Psoas muscle (tissue), 8 donors: ENCODE data around the gene JPH3. TPM values are rescaled to one million over a fixed set of nuclear protein-coding genes. Genes with fewer than 3 reads are reported as not detected.

Experiments
- ATAC-seq, 4 donors: fragments of 200-7000 bp; cut with Tn5 transposase; one replicate each; pipeline ENCODE4 v1.9.1; 2020; ENCODE audit warnings: moderate library complexity in 3 of 4, mild to moderate bottlenecking in 2 of 4
- DNase-seq, 2 donors: peaks; one replicate each; pipeline ENCODE4 v3.0.0-alpha.2; 2020
- H3K27ac ChIP-seq: fragments of 200-600 bp; one replicate; pipeline ENCODE4 v1.8.0; 2022
- H3K27me3 ChIP-seq, 3 donors: fragments of 200-600 bp in 1 of 3; one replicate each; pipeline versions ENCODE4 v1.6.1 to v1.8.0; 2013 to 2022; ENCODE audit warnings: low read length in 2 of 3, mild to moderate bottlenecking in 2 of 3, moderate library complexity in 1 of 3; ENCODE audit not compliant: insufficient read depth in 3 of 3
- H3K36me3 ChIP-seq, 2 donors: fragments of 200-600 bp in 1 of 2; one replicate each; pipeline versions ENCODE4 v1.6.1 to v1.8.0; 2013 to 2022; ENCODE audit warnings: low read depth in 1 of 2, mild to moderate bottlenecking in 1 of 2, moderate library complexity in 1 of 2; ENCODE audit not compliant: insufficient read depth in 1 of 2
- H3K4me1 ChIP-seq: fragments of 200-600 bp; one replicate; pipeline ENCODE4 v1.8.0; 2022
- H3K4me3 ChIP-seq: fragments of 200-600 bp; one replicate; pipeline ENCODE4 v1.8.0; 2022; ENCODE audit warnings: mild to moderate bottlenecking
- H3K9me3 ChIP-seq: fragments of 200-600 bp; one replicate; pipeline ENCODE4 v1.8.0; 2022
- CTCF ChIP-seq: fragments of 200-600 bp; IDR thresholded peaks from one replicate; pipeline ENCODE4 v1.8.0; 2022; ENCODE audit warnings: antibody characterized with exemption
- WGBS, 3 donors: extraction: QIAGEN DNeasy Blood & Tissue Kit; methylation state at CpG; one replicate each; pipeline versions ENCODE4 v1.1.6 to v1.1.7; 2013; 5-methylcytosine and 5-hydroxymethylcytosine counted together
- intact Hi-C, 2 donors: fragments of 100-400 bp; cut with DNase I; formaldehyde crosslinking; loops; one replicate each; pipeline versions ENCODE4 v1.11.0 to v1.14.2; 2022
- polyA plus RNA-seq, 3 donors: library from polyadenylated mRNA; stranded (reverse); fragments of 200-250 nt; gene quantifications; one replicate each; pipeline ENCODE4 v1.2.3, GENCODE V29; 2013
- total RNA-seq, 4 donors: library from RNA; stranded (reverse); fragmentation: NEBNext Ultra II Directional in 2 of 4; extraction: Animal tissue kit (Norgen Biotek cat#: 25700) in 2 of 4; gene quantifications; one replicate each; pipeline versions ENCODE4 v1.2.1 to v1.2.4, GENCODE V29; 2021 to 2023
- donor health status: healthy with polysubstance abuse.
- donor health status: DM: no; HTN: no; CAD: no; lungs with moderate emphysema.
- donor health status: Bipolar disorder and iron deficiency.
- donor health status: healthy.
- donor health status: DM: yes; HTN: yes; CAD: no.
- donor health status: DM: no; HTN: no; CAD: no.
- donor health status: DM: no; HTN: no; CAD: no.
- donor health status: DM: yes; HTN: yes; CAD: no.

The JPH3 gene
- total and polyA plus RNA-seq, 7 donors, result 0.03 to 0.13 (median 0.04) TPM; not detected in 2

GRCh38 chr16:87684106-87684677, 81.9 kb downstream of the JPH3 start:
- H3K4me3 ChIP-seq, result no peak overlapping the region
- intact Hi-C loops, result no loop called here
- no peaks in the 10 kb centered on the region for H3K9me3 ChIP-seq
- no peaks in the 10 kb centered on the region for H3K4me1 ChIP-seq
- no peak for DNase-seq
- no peak for TF ChIP-seq CTCF
- peaks cover 0 to 63% (median 14%) of the 10 kb centered on the region in 3 donors for H3K27me3 ChIP-seq
- 30 to 37% (median 34%) methylated on average over 23 to 24 of the region's 24 CpGs for WGBS, 3 donors
- peak in 2 of 4 donors; percentile 41 to 47 for ATAC-seq
- H3K27ac ChIP-seq, result no peak overlapping the region
- H3K36me3 ChIP-seq, result no peaks in the 10 kb centered on the region

DNA sequence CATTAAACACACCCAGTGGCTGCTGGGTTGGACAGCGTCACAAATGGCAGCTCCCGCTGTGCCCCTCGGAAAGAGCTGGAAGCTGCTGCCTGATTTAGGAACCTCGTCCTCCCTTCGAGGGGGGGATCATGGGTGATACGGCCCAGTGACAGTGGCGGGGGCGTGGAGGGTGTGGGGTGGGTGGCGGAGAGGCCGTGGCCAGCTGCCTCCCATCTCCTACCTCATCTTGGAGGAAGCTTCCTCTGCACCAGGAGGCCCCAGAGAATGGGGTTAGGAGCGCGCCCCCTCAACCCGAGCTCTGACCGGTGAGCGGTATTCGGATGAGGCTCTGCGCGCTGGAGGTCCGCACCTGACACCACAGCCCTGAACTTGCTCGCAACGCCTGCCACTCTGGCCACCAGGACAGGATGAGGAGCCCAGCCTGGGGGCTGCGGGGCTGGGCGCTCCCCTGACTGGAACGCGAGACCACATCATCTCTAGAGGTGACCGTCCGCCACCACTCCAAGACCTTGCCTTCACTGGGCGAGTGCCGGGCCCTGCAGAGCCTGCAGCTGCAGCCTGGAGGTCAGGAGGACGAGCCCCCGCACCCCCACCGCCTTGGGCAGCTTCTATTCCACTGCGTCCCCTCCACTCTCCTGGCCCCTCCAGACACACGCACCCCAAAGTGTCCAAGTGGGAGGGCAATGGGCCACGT, 82.5 kb downstream of the JPH3 start:
- Histone ChIP-seq H3K4me3 (no peak overlapping the region), H3K27me3 (peaks cover 0 to 61% (median 14%) of the 10 kb centered on the region in 3 donors), H3K27ac (no peak overlapping the region), H3K9me3 (no peaks in the 10 kb centered on the region), H3K36me3 (no peaks in the 10 kb centered on the region), H3K4me1 (no peaks in the 10 kb centered on the region)
- no peak for TF ChIP-seq CTCF
- WGBS, 3 donors, result 79 to 82% (median 81%) methylated on average over 28 to 35 of the region's 35 CpGs
- DNase-seq, result no peak
- intact Hi-C loops, result no loop called here
- no peak for ATAC-seq

DNA sequence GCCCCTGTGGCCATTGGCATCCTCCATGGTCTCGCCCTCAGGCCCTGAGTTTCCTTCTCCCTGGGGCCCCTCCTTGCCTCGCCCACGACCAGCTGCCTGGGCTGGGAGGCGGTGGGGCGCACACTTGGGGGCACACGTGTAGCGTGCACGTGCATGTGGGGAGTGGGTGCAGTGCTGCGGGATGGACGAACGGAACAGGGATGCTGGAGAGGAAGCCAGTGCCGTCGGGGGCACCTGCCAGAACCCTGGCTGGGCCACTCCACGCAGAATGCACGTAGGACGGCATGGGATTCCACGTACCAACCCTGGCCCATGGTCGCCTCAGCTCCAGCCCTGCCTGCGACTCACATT, 83.1 kb downstream of the JPH3 start:
- no peak for TF ChIP-seq CTCF
- Histone ChIP-seq H3K27ac (no peak overlapping the region), H3K27me3 (peaks cover 0 to 65% (median 14%) of the 10 kb centered on the region in 3 donors), H3K9me3 (no peaks in the 10 kb centered on the region), H3K4me3 (no peak overlapping the region), H3K4me1 (no peaks in the 10 kb centered on the region), H3K36me3 (no peaks in the 10 kb centered on the region)
- DNase-seq, result no peak
- intact Hi-C loops, result no loop called here
- 66 to 79% (median 73%) methylated on average over 17 to 19 of the region's 19 CpGs for WGBS, 3 donors
- ATAC-seq, result no peak

GRCh38 chr16:87685766-87686165, 83.5 kb downstream of the JPH3 start:
- Histone ChIP-seq H3K4me3 (no peak overlapping the region), H3K36me3 (no peaks in the 10 kb centered on the region), H3K27ac (no peak overlapping the region), H3K4me1 (no peaks in the 10 kb centered on the region), H3K27me3 (peaks cover 0 to 69% (median 14%) of the 10 kb centered on the region in 3 donors), H3K9me3 (no peaks in the 10 kb centered on the region)
- no peak for DNase-seq
- intact Hi-C loops, result no loop called here
- no peak for TF ChIP-seq CTCF
- 57 to 63% (median 58%) methylated on average over 13 of the region's 13 CpGs for WGBS, 3 donors
- no peak for ATAC-seq
